MG63 (cell line): ENCODE measurements around the gene UVRAG. TPM values are rescaled to one million over a fixed set of nuclear protein-coding genes. Genes with fewer than 3 reads are reported as not detected.

Experiments used
- DNase-seq: peaks from one replicate; pipeline ENCODE4 v3.0.0-alpha.2; 2020
- H3K27me3 ChIP-seq: fragments of 250-450 bp; sonication (Bioruptor Pico); 2 replicates; pipeline ENCODE4 v1.5.1; 2020; ENCODE audit warnings: mild to moderate bottlenecking, moderate library complexity
- H3K36me3 ChIP-seq: fragments of 250-450 bp; sonication (Bioruptor Pico); 2 replicates; pipeline ENCODE4 v1.5.1; 2020; ENCODE audit warnings: mild to moderate bottlenecking, moderate library complexity
- H3K4me3 ChIP-seq: fragments of 250-450 bp; sonication (Bioruptor Pico); 2 replicates; pipeline ENCODE4 v1.5.1; 2020; ENCODE audit warnings: mild to moderate bottlenecking, moderate library complexity
- H3K9me3 ChIP-seq: fragments of 250-450 bp; sonication (Bioruptor Pico); 2 replicates; pipeline ENCODE4 v1.5.1; 2020; ENCODE audit warnings: mild to moderate bottlenecking, moderate library complexity
- total RNA-seq: library from RNA; depleted of rRNA; stranded (reverse); fragments of >200 nt; shearing (Covaris generic); gene quantifications from 2 replicates; pipeline ENCODE4 v1.2.3, GENCODE V29; 2014; ENCODE audit warnings: low replicate concordance

UVRAG gene
- total RNA-seq, 1 experiment from 2014 or later, result 6.9 TPM

DNA sequence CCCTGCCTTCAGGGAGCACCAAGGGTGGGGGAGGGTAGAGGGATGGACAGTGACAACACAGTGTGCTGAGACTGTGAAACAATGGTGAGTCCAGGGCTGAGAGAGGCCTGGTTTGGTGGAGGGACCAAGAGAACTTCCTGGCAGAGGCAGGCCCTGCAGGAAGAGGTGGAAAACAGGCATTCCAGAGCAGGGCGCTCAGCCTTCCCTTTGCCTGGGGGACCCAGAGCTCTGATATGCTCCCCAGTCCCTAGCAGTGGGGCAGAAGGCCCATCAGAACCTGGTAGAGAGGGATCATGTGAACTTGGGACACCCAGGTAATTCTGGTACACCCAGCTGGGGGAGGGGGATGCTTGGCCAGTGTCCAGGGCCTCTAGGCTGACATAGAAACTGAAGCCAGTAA is 17.2 kb upstream of the UVRAG start:
- DNase-seq, result peak; percentile 29
- Histone ChIP-seq H3K4me3 (no peak overlapping the region), H3K27me3 (no peaks in the 10 kb centered on the region), H3K36me3 (no peaks in the 10 kb centered on the region), H3K9me3 (no peaks in the 10 kb centered on the region)

- DNase-seq, result no peak
- H3K36me3 ChIP-seq, result no peaks in the 10 kb centered on the region
- no peaks in the 10 kb centered on the region for H3K27me3 ChIP-seq
- H3K4me3 ChIP-seq, result no peak overlapping the region
- H3K9me3 ChIP-seq, result no peaks in the 10 kb centered on the region
Observed at GRCh38 chr11:75800136-75800675, 14.8 kb upstream of the UVRAG start.

- DNase-seq, result no peak
- Histone ChIP-seq H3K9me3 (no peaks in the 10 kb centered on the region), H3K27me3 (no peaks in the 10 kb centered on the region), H3K4me3 (no peak overlapping the region), H3K36me3 (no peaks in the 10 kb centered on the region)
Observed at GRCh38 chr11:75800728-75801361, 14.2 kb upstream of the UVRAG start.

DNA sequence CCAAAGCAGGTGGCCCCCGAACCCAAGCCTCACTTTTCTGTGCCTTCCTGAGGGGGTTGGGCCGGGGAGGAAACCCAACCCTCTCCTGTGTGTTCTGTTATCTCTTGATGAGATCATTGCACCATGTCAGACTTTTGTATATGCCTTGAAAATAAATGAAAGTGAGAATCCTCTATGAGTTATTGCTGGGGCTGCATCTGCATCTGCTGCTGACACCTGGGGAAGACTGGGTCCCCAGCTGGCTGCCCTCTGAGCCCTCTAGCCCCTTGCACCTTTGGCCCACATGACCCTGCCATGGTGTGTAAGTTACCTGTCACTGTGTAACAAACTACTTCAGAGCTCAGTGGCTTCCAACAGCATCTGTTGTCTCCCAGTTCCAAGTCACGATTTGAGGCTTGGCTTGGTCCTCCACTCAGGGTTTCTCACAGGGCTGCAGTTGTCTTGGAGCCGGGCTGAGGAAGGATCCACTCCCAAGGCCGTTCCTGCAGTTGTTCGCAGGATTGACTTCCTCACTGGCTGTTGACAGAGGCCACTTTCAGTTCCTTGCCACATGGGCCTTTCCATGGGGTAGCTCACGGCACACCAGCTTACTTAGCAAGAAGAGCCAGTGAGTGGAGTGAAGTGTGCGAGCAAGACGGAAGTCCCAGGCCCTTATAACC is 13.5 kb upstream of the UVRAG start:
- no peak overlapping the region for H3K4me3 ChIP-seq
- H3K36me3 ChIP-seq, result no peaks in the 10 kb centered on the region
- no peaks in the 10 kb centered on the region for H3K27me3 ChIP-seq
- no peaks in the 10 kb centered on the region for H3K9me3 ChIP-seq
- no peak for DNase-seq

GRCh38 chr11:75802021-75802912 is 12.7 kb upstream of the UVRAG start:
- H3K9me3 ChIP-seq, result no peaks in the 10 kb centered on the region
- no peaks in the 10 kb centered on the region for H3K36me3 ChIP-seq
- DNase-seq, result no peak
- no peak overlapping the region for H3K4me3 ChIP-seq
- no peaks in the 10 kb centered on the region for H3K27me3 ChIP-seq

- no peaks in the 10 kb centered on the region for H3K36me3 ChIP-seq
- no peaks in the 10 kb centered on the region for H3K9me3 ChIP-seq
- no peak overlapping the region for H3K4me3 ChIP-seq
- DNase-seq, result peak; percentile 19
- H3K27me3 ChIP-seq, result no peaks in the 10 kb centered on the region
Observed at GRCh38 chr11:75802913-75803820, 11.8 kb upstream of the UVRAG start.

GRCh38 chr11:75809111-75809510 is 5.9 kb upstream of the UVRAG start:
- no peak for DNase-seq

GRCh38 chr11:75809991-75810390 is 5.0 kb upstream of the UVRAG start:
- no peak for DNase-seq
- Histone ChIP-seq H3K27me3 (no peaks in the 10 kb centered on the region), H3K9me3 (no peaks in the 10 kb centered on the region), H3K36me3 (no peaks in the 10 kb centered on the region), H3K4me3 (no peak overlapping the region)

More at GRCh38 chr11:75809111-75809510, 5.9 kb upstream of the UVRAG start:
- Histone ChIP-seq H3K27me3 (no peaks in the 10 kb centered on the region), H3K4me3 (no peak overlapping the region), H3K36me3 (no peaks in the 10 kb centered on the region), H3K9me3 (no peaks in the 10 kb centered on the region)

DNA sequence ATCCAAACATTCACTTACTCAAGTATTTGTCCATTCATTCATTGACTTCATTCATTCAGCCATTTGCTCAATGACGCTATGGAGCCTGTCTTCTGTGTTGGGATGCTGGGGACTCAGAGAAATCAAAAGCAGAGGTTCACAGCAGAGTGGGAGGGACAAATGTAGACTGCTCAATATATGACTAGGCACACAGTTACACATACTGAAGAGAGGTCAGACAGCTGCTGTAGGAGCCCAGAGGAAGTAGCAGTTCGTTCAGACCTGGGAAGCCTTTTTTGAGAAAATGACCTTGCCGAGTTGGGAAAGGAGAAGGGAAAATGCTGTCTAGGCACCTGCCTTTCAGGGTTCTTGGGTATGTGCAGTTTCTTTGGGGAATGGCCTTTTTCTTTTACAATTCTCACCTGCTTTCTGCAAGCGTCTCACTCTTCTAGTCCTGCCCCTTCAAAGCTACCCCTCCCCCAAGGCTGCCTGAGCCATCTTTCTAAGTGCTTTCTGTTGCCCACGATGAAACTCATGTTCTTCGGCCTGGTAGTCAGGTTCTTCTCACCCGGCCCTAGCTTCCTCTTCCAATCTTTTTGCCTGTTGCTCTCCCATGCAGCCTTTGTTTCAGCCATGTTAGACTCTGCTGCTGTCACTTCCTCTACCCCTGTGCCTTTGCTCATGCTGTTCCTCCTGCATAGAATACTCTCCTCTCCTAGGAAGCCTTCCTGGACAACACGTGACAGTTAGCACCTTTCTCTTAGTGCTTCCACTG is 4.2 kb upstream of the UVRAG start:
- H3K27me3 ChIP-seq, result no peaks in the 10 kb centered on the region
- no peaks in the 10 kb centered on the region for H3K9me3 ChIP-seq
- DNase-seq, result no peak
- H3K36me3 ChIP-seq, result no peaks in the 10 kb centered on the region
- no peak overlapping the region for H3K4me3 ChIP-seq

- H3K9me3 ChIP-seq, result no peaks in the 10 kb centered on the region
- no peak for DNase-seq
- no peaks in the 10 kb centered on the region; the same call in 1 of the 2 replicates for H3K36me3 ChIP-seq
- no peaks in the 10 kb centered on the region for H3K27me3 ChIP-seq
- H3K4me3 ChIP-seq, result no peak overlapping the region
Observed at GRCh38 chr11:75811485-75811884, 3.5 kb upstream of the UVRAG start.

DNA sequence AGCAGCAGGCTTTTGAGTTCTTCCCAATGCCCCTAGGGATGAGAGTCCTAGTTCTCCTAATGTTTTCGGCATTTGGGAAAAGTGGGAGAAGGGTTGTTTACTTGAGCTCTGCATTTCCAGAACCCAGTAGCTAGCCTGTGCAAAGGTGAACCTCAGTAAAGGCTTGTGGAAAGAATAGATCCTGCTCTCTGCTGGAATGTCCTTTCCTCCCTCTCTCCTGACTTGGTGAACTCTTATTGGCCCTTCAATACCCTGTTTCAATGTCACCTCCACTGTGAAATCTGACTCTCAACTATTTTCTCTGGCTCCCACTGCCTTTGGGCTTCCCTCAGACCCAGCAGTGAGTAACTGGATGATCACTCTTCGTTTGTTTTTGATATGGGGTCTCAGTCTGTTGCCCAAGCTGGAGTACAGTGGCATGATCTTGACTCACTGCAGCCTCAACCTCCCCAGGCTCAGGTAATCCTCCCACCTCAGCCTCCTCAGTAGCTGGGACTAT is 2.4 kb upstream of the UVRAG start:
- no peak for DNase-seq
- Histone ChIP-seq H3K4me3 (no peak overlapping the region), H3K9me3 (no peaks in the 10 kb centered on the region), H3K27me3 (no peaks in the 10 kb centered on the region), H3K36me3 (no peaks in the 10 kb centered on the region; the same call in 1 of the 2 replicates)

- H3K36me3 ChIP-seq, result no peaks in the 10 kb centered on the region; the same call in 1 of the 2 replicates
- H3K27me3 ChIP-seq, result no peaks in the 10 kb centered on the region
- no peak overlapping the region for H3K4me3 ChIP-seq
- H3K9me3 ChIP-seq, result no peaks in the 10 kb centered on the region
- DNase-seq, result no peak
Observed at GRCh38 chr11:75813124-75813523, 1.9 kb upstream of the UVRAG start.

DNA sequence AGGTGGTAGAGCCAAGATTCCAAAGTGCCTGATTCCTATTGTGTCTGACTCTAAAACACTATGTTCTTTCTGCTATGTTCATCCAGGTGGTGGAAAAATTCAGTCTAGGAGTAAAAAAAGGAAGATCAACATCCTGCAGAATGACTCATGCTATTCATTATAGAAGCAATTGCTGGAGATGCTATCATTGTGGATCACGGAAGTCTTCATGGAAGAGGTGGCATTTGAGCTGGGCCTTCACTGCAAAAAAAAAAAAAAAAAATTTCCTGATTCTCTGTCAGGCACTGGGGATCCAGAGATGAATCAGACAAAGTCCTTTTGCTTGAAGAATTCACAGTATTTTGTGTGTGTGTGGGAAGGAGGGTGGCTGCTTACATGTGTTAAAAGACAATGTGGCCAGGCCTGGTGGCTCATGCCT is 1.4 kb upstream of the UVRAG start:
- no peaks in the 10 kb centered on the region for H3K27me3 ChIP-seq
- no peak for DNase-seq
- H3K4me3 ChIP-seq, result no peak overlapping the region
- H3K9me3 ChIP-seq, result no peaks in the 10 kb centered on the region
- H3K36me3 ChIP-seq, result no peaks in the 10 kb centered on the region; the same call in 1 of the 2 replicates

GRCh38 chr11:75814363-75814676 is 690 bp upstream of the UVRAG start:
- Histone ChIP-seq H3K36me3 (no peaks in the 10 kb centered on the region; the same call in 1 of the 2 replicates), H3K4me3 (peak overlapping the region; percentile 71), H3K27me3 (no peaks in the 10 kb centered on the region), H3K9me3 (no peaks in the 10 kb centered on the region)
- DNase-seq, result no peak

- DNase-seq, result peak; percentile 29
- H3K9me3 ChIP-seq, result no peaks in the 10 kb centered on the region
Observed at GRCh38 chr11:75815345-75816168, 547 bp downstream of the UVRAG start.

More at GRCh38 chr11:75815345-75816168, 547 bp downstream of the UVRAG start:
- Histone ChIP-seq H3K36me3 (no peaks in the 10 kb centered on the region; the same call in 1 of the 2 replicates), H3K4me3 (peak overlapping the region; percentile 71), H3K27me3 (no peaks in the 10 kb centered on the region)
